GM18517 (cell line): ENCODE measurements around the gene FADD.
"Not testable (repeated sequence)": the region's sequence is repeated elsewhere in the genome, so short reads cannot be mapped to it uniquely, and the experiment has no call there.

ENCODE experiments used
- ATAC-seq: cut with Tn5 transposase; IDR thresholded peaks from one replicate; pipeline ENCODE4 v1.9.1; 2021; ENCODE audit warnings: mild to moderate bottlenecking, moderate library complexity; ENCODE audit not compliant: unreplicated experiment

The FADD gene

GRCh38 chr11:70180906-70181305, 22.2 kb upstream of the FADD start:
- no peak for ATAC-seq

GRCh38 chr11:70182266-70182665, 20.8 kb upstream of the FADD start:
- ATAC-seq = no peak

GRCh38 chr11:70183032-70183431, 20.1 kb upstream of the FADD start:
- ATAC-seq = no peak

GRCh38 chr11:70183483-70184176, 19.5 kb upstream of the FADD start:
- no peak for ATAC-seq

- ATAC-seq = no peak
Measured at GRCh38 chr11:70184396-70184795, 18.7 kb upstream of the FADD start.

GRCh38 chr11:70185348-70186055, 17.6 kb upstream of the FADD start:
- no peak for ATAC-seq

GRCh38 chr11:70186420-70186819, 16.7 kb upstream of the FADD start:
- no peak for ATAC-seq

GRCh38 chr11:70186936-70187335, 16.2 kb upstream of the FADD start:
- ATAC-seq = no peak

GRCh38 chr11:70187771-70188170, 15.3 kb upstream of the FADD start:
- ATAC-seq = no peak

- ATAC-seq = no peak
Measured at GRCh38 chr11:70189622-70190021, 13.5 kb upstream of the FADD start.

- ATAC-seq = no peak
Measured at GRCh38 chr11:70191495-70192140, 11.5 kb upstream of the FADD start.

GRCh38 chr11:70192666-70193410, 10.3 kb upstream of the FADD start:
- no peak for ATAC-seq

GRCh38 chr11:70193411-70194292, 9.4 kb upstream of the FADD start:
- ATAC-seq = no peak

GRCh38 chr11:70194792-70195791, 8.0 kb upstream of the FADD start:
- ATAC-seq = no peak

GRCh38 chr11:70200212-70200844, 2.8 kb upstream of the FADD start:
- no peak for ATAC-seq

GRCh38 chr11:70201047-70201446, 2.0 kb upstream of the FADD start:
- ATAC-seq = not testable (repeated sequence)

GRCh38 chr11:70201882-70202861, 924 bp upstream of the FADD start:
- ATAC-seq = no peak
